ENCODE data around the gene ARID4B.

ARID4B gene

DNA sequence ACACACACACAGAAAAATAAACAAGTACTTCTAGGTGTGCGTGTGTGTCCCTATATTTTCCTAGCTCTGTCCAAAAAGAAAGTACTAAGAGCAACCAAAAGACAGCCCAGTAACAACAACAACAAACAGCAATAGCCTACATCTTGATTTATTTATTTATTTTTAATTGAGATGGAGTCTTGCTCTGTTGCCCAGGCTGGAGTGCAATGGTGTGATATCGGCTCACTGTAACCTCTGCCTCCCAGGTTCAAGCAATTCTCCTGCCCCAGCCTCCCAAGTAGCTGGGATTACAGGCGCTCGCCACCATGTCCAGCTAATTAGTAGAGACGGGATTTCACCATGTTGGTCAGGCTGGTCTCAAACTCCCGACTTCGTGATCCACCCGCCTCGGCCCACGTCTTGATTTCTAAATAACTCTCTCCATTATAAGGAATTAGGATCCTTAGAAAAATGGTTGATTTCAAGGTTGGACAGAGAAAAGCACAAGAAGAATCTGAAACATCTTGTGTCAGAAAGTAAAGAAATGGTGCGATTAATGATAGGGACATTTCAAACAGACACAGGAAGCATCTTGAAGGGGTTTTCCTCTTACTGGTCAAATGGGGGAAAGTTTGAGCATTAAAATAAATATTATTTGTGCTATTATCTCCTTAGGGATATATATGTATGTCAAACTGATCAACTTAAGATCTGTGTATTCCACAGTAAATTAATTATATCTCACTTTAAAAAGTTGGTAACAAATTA, 59.4 kb downstream of the ARID4B start:
- TF ChIP-seq, protein P1, sequence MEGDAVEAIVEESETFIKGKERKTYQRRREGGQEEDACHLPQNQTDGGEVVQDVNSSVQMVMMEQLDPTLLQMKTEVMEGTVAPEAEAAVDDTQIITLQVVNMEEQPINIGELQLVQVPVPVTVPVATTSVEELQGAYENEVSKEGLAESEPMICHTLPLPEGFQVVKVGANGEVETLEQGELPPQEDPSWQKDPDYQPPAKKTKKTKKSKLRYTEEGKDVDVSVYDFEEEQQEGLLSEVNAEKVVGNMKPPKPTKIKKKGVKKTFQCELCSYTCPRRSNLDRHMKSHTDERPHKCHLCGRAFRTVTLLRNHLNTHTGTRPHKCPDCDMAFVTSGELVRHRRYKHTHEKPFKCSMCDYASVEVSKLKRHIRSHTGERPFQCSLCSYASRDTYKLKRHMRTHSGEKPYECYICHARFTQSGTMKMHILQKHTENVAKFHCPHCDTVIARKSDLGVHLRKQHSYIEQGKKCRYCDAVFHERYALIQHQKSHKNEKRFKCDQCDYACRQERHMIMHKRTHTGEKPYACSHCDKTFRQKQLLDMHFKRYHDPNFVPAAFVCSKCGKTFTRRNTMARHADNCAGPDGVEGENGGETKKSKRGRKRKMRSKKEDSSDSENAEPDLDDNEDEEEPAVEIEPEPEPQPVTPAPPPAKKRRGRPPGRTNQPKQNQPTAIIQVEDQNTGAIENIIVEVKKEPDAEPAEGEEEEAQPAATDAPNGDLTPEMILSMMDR (conservative IDR thresholded peaks at IDR 0.05; ENCODE audit: low read depth, low read length) = no peak
- H3K4me3 ChIP-seq (ENCODE audit: low read depth, low read length) = no peak overlapping the region
- DNase-seq (ENCODE audit: low read depth) = no peak

DNA sequence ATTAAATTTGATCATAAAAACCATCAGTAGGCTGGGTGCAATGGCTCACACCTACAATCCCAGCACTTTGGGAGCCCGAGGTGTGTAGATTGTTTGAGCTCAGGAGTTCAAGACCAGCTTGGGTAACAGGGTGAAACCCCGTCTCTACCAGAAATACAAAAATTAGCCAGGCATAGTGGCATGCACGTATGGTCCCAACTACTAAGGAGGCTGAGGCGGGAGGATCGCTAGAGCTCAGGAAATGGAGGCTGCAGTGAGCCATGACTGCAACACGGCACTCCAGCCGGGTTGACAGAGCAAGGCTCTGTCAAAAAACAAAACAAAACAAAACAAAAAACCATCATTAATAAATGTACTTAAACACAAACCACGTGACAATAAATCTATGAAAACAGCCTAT, 61.0 kb downstream of the ARID4B start:
- DNase-seq (ENCODE audit: low read depth) = no peak
- H3K4me3 ChIP-seq (ENCODE audit: low read depth, low read length) = no peak overlapping the region
- TF ChIP-seq, protein P1 (conservative IDR thresholded peaks at IDR 0.05; ENCODE audit: low read depth, low read length) = no peak

DNA sequence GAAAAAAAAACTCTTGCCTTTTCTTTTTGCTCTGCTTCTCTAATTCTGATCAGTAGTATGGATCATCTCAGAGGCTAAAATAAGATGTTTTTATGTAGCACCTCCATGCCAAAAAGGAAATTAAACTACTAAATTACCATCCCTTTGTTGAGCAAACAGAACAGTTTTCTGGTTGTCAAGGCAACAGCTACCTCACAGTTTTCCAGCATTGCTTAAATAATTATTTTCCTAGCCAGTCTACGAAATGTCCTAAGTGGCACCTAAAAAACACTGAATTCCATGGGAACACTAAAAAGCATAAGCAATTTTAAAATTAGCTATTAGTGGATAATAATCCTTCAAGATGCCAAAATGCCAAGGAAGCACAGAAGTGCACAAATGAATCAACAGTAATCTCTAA, 61.7 kb downstream of the ARID4B start:
- TF ChIP-seq, protein P1 (conservative IDR thresholded peaks at IDR 0.05; ENCODE audit: low read depth, low read length) = no peak
- DNase-seq (ENCODE audit: low read depth) = peak; percentile 13
- no peak overlapping the region for H3K4me3 ChIP-seq (ENCODE audit: low read depth, low read length)

DNA sequence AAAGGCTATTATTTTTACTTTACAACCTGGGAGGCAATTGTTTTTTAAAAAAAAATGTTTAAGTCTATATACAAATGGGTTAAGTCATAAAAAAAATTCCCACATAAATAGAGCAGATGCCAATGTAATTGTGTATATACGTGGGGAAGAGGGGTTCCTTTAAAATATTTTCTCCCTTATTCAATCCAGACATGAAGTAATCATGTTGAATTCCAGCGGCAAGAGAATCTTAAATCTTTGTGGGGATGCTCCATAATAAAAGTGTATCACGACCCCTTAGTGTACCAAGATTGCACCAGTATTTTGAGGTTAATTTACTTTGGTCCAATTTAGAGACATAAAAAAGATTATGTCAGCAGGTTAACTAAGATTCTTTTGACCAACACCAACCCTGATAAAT, 62.1 kb downstream of the ARID4B start:
- TF ChIP-seq, protein P1 (conservative IDR thresholded peaks at IDR 0.05; ENCODE audit: low read depth, low read length) = no peak
- H3K4me3 ChIP-seq (ENCODE audit: low read depth, low read length) = no peak overlapping the region
- DNase-seq (ENCODE audit: low read depth) = no peak

DNA sequence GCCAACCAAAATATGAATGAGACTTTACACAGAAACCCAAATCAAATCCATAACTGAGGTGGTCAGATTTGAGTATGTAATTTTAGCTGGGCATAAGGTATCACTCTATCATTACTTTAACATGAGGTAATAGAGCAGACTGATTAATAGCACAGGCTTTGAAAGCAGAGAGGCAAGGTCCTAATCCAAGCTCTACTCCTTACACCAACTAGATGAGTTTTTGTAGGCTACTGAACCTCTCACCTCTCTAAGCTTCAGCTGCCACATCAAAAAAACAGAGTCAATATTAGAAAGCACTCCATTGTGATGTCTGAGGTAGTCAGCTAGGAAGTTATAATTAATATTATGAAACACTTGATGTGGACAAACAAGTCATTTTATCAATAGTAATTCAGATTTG, 63.7 kb downstream of the ARID4B start:
- no peak for DNase-seq (ENCODE audit: low read depth)
- TF ChIP-seq, protein P1 (conservative IDR thresholded peaks at IDR 0.05; ENCODE audit: low read depth, low read length) = no peak
- no peak overlapping the region for H3K4me3 ChIP-seq (ENCODE audit: low read depth, low read length)

DNA sequence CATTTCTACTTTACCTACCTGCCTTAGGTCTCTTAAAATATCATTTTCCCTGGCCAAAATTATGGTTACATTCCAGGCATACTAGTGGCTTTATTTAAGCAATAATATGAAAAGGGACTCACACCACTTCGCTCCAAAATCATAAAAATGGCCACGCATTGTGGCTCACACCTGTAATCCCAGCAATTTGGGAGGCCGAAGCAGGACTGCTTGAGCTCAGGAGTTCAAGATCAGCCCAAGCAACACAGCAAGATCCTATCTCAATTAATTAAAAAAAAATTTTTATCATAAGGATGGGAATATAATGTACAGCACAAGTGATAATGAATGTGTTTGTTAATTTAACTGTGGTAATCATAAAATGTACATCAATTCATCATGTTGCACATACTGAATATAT, 65.4 kb downstream of the ARID4B start:
- TF ChIP-seq, protein P1 (conservative IDR thresholded peaks at IDR 0.05; ENCODE audit: low read depth, low read length) = no peak

DNA sequence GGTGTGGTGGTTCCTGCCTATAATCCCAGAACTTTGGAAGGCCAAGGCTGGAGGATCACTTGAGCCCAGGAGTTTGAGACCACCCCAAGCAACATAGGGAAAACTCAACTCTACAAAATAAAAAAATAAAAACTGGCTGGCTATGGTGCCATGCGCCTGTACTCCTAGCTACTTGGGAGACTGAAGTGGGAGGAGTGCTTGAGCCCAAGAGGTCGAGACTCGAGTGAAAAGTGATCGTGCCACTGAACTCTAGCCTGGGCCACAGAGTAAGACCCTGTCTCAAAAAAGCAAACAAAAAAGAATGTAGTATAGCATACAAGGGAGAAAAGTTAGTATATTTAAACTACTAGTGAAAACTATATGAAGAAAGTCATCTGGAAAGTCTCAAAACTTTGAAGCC, 66.7 kb downstream of the ARID4B start:
- no peak for DNase-seq (ENCODE audit: low read depth)
- TF ChIP-seq, protein P1 (conservative IDR thresholded peaks at IDR 0.05; ENCODE audit: low read depth, low read length) = no peak
- H3K4me3 ChIP-seq (ENCODE audit: low read depth, low read length) = no peak overlapping the region

More for the DNA sequence above, 65.4 kb downstream of the ARID4B start:
- H3K4me3 ChIP-seq (ENCODE audit: low read depth, low read length) = no peak overlapping the region
- no peak for DNase-seq (ENCODE audit: low read depth)
